GM19035 (cell line): Measurements from ENCODE around the gene HOXC9.

Source experiments
- ATAC-seq: cut with Tn5 transposase; IDR thresholded peaks from one replicate; pipeline ENCODE4 v1.9.1; 2021; ENCODE audit not compliant: unreplicated experiment

HOXC9 gene

DNA sequence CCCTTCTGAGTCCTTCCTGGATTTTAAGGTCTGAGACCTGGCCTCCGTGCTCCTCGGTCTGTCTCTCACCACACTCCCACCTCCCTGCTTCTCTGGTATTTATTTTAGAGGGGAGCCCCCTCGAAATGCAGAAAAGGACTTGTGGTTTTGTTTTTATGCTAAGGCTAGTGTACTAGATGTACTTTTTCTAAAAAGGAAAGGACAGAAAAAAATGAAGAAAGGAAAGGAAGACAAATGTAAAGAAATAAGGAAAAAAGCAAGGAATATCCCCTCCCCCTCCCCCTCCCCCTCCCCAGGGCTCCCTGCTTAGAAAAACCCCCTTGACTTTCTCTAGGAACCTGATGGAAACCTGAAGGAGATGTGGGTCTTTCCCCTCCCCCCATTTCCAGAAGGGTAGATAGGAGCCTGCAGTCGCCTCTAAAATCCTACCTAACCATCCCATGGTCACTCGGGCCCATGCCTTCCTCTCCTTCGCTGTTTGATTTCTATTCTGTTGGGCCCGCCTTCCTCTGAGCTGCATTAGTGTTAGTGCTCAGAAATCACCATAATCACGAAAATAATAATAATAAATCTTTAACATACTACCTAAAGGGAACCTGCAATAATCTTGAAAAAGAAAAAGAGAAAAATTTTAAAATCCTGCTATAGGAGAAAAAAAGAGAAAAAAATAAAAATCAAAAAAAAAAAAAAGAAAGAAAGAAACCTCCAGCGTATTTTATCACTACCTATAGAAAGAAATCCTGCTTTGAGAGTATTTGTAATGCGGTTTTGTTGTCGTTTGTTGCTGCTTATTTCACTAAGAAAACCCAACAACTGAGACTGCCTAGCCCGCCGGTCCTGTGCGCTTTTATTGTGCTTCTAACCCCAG, 11.9 kb downstream of the HOXC9 start:
- ATAC-seq: no peak

DNA sequence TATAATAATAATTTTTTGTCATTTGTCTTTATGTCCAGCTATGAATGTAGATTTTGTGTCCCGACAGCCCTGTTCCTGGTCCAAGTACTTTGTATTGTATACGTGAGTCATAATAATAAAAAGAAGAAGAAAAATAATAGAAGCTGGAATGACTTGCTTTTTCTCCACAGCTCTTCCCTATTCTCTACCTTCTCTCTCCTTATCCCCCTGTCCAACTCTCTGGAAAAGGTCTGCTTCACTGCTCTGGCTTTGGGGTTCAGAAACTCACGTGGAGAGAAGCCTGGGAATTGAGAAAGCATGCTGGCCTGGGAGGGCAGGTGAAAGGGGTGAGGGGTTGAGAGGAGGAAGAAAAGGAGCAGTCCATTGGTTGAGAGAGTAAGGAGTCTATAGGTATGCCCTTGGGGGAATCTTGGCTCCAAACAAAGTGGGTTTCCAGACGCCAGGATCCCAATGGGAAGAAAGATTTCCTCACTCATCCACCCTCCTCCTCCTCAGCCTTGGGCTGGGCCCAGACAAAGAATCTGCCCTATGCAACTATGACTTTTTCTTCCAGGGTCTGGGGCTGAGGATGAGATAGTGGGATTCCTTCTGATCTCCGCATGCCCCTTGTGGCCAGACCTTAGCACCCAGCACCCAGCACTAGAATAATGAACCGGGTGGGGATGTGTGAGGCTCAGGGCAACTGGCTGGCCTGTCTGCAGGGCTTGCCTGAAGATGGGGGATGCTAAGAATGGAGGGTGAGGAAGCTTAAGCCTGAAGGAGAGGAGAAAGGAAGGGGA, 12.9 kb downstream of the HOXC9 start:
- no peak for ATAC-seq

DNA sequence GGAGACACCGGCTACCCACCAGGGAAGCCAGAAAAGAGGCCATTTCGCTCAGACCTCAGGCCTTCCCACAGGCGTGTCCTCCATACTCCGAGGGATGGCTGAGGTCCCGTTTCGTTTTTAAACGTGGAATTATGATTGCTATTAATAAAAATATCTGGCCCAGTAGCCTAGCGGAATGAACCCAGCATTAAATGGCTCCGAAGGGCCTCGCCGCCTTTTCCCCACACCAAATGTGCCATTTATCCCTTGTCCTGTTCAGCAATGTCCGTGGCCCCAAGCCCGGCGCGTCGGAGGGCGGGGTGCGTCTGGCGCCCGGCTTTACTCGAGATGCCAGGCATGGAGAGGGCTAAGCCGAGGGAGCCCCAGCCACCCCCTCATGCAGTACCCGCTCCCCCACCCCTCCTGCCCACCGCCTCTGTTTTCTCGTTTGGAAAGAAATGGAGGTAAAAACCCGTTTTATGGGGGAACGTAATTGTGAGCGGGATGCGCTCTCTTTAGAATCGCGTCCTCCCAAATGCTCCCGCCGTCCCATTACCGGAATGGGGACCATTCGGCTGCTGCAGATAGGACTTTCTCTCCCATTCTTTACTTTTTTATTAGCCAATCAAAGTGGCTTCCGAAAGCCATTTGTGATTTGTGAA, 14.5 kb downstream of the HOXC9 start:
- no peak for ATAC-seq

DNA sequence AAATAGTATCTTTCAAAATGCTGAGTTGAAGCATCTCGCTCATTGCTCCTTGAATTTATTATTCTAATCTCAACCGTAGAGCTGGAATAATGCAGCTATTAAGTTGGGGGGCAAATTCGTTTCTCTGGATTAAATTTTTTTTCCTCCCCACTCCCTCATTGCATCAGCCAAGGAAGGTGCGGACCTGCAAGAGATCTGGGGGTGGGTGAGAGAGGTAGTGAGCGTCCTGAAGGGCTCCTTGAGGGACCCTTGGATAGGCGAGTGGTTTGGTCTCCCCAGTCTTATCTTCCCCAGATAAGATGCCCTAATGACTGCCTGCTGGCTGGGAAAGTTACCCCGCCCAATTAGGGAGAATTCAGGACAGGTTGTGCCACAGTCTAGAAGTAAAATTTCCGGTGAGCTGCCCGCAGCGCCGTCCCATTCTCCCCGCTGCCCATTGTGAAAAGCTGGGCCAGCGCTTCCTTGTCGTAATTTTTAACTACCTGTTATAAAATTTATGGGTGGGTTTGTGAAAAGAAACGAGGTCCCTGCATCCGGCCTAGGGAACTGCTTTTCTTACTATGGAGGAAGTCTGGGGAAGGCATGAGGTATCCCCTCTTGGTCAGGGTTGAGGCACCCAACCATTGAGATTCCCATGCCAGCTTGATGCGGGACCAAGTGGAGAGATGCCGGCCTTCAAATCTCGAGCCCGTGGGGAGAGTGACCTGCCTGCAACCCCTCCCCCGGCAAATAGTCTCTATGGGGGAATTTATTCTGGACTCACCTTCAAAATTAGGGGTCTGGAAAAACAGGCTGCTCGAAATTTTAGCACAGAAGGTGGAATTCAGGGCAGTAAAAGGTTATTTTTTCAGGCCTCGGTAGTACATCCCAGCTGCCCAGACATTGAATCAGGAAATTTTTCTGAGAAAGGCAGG, 15.3 kb downstream of the HOXC9 start:
- no peak for ATAC-seq

DNA sequence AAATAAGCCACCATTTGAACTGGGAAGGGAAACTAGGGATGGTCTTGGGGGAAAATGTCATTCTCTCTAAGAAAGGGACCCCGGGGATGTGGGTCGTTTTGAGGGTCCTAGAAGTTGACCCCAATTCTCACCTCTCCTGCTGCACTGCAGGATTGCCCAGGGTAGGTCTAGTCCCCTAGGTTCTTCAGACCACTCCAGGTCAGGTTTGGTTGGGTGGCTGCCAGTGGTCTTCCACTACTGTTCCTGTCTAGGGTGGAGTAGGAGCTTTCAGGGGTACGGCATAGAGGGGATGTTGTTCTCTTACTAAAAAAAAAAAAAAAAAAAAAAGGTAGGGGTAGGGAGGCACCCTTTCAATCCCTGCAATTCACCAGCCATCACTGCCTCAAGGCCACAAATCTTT, 16.1 kb downstream of the HOXC9 start:
- no peak for ATAC-seq

DNA sequence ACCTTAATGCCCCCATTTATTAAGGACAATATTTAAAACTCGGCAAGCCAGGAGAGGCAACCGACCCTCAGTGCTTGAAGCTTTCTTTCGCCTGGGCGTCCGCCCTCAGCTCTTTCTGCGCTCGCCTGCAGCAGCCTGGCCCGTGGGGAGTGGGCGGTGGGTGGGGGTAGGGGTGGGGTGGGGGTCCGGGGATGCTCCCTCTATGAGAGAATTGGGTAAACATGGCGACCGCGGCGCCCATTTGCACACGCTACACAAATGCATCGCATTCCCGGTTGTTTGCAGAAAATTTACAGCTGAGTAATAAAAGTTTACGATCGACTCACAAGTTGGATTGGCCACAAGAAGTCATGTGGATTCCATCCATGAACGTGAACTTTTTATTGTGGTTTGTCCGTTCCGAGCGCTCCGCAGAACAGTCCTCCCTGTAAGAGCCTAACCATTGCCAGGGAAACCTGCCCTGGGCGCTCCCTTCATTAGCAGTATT, 16.6 kb downstream of the HOXC9 start:
- ATAC-seq: no peak

DNA sequence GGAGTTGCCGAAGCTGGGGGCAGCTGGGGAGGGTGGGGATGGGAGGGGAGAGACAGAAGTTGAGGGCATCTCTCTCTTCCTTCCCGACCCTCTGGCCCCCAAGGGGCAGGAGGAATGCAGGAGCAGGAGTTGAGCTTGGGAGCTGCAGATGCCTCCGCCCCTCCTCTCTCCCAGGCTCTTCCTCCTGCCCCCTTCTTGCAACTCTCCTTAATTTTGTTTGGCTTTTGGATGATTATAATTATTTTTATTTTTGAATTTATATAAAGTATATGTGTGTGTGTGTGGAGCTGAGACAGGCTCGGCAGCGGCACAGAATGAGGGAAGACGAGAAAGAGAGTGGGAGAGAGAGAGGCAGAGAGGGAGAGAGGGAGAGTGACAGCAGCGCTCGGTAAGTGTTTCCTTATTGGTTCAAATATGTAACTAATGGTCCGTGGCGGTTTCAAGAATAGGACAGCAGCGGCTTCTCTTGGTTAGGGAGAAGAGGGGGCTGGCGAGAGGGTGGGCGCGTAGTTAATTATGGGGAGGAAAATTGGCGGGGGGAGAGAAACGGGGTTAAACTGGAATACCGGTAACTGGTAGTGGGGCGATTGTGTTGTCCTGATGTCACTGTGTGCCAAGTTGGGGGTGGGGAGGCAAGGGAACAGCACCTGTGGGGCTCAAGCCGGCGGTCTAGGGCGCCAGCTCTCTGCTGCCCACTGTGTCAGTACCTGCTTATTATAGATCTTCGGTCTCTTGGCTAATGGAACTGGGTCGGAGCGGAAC, 17.2 kb downstream of the HOXC9 start:
- ATAC-seq: peak; percentile 40

DNA sequence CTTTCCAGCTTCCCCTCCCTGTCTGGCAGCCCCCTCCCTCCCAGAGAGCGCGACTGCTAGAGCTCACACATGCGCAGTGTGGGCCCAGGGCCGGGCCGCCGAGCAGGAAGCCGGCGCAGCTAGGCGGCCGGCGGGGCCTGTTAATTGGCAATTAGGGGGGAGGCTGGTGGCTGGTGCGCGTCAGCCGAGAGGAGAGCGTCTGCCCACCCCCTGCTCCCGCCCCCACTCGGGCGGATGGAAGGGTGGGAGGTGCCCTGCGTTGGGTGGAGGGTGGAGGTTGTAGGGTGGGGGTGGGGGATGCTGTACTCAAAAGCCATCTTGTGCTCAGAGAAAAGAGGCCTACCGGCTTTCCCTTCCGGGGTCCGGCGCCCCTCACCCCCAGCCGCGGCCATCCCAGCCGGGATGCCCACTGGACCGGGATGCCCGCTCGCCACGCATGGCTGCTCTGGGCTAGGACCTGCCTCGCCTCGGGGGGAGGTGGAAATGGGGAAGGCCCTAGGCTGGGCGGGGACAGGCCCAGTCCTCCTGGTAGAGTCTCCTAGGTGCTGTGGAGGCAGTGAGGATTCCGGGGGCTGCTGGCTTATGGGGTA, 18.0 kb downstream of the HOXC9 start:
- peak; percentile 84 for ATAC-seq

DNA sequence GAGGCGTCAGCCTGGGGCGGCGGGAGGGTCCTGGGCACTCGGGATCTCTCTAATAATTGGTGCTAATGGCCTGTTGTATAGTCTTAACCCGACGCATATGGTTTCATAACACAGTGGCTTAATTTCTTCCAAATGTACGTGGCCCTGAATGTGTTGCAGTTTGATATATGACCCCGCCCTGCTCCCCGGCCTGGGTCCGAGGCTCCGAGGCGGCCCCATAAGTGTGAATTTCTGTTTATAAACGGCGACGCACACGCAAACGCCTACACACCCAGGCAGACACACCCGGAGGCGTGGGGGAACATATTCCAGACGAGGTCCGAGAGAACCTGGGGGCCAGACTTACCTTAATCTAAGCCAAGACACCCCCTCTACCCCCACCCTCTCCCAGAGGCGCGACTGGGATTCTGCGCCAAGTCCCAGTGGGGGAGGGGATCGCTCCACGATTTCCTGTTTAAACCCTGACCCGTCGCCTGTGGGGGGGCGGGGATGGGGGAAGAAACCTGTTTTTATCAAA, 18.6 kb downstream of the HOXC9 start:
- ATAC-seq: no peak

DNA sequence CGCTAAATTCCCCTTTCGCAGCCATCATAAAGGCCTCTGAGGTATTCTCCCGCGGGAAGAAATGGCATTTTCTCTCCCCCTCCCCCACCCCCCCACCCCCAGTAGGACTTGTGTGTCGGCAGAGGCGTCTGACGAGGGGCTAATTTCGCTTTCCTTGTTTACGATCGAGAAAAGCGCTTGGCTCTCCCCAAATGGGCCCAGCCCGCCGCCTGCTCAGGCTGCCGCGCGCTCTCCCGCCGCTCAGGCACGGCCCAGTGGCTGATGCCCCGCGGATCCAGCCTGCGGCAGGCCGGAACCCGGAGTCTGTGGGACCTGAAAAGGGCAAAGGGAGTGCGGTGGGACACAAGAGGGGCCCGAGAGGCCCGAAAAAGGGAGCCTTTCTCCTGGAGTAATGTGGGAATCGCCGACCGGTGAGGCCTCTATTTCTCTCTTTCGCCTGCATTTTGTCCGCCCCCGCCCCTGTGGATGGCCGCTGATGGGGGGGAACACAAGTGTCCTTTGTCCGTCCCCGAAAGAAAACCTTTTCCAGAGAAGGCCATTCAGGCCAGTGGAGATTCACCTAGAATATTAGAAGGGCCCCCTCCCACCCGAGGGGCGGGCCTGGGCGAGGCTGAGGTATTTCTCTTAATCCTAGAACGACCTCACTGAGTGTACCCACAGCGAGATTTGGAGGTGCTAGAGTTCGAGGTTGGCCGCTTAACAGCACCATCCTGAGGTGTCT, 19.3 kb downstream of the HOXC9 start:
- no peak for ATAC-seq

DNA sequence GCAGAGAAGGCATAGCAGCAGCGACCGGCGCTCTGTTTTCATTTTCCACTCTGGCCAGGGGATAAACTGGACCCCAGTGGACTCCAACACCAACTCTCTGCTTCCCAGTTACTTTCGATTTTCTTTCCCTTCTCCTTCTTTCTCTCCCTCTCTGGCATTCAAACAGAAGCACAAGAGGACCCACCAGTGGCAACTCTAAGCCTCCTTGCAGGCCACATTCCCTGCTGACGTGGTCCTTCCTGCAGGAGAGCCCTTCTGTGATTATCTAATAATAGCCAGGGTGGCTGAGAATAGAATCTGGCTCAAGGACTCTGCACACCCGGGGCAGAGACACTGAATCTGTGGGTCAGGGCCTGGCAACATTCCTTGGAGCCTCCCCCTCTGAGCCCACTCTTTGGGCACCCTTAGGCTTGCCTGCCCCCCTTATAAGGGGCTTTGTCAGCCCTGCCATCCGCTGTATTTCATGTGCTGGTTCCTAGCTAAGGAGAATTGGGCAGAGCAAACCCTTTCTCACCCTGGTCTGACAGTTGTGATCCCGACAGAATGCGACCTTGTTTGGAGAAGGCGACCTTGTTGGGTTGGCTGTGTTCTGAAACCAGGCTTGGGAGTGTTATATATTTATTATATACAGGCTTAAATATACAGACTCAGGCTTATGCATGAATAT, 20.1 kb downstream of the HOXC9 start:
- ATAC-seq: no peak

DNA sequence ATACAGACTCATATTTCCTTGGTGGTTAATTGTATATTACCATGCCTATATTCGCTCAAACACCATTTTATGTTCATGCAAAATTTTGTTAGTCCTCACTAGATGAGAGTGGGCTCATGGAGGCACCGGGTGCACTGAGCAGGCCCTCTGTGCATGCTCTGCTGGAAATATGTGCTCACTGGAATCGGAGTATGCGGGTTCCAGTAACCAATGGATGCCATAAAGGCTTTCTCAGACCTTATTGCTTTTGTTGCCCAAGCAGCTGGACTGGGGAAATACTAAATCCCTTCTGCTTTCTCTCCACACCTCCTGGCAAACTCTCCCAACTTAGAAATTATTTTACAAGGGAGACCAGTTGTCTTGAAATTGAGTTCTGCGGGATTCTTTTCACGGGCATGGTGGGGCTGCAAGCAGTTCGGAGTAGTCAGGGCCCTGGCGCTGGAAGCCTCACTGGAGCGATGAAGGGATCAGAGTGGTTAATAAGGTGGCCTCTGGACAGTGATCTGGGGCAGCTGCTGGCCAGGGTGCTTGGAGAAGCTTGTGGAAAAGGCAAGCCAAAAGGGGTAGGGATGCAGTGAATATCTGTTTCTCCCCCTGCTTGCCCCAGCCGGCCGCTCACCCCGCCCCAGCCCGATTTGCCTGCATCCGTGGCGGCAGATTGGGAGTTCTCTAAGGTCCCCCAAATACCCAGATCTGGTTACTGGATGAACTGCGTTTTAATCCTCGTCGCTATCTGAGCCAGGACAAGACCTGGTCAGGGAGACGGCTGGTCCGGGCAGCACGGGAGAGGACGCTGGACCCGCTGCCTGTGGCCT, 20.8 kb downstream of the HOXC9 start:
- ATAC-seq: no peak

DNA sequence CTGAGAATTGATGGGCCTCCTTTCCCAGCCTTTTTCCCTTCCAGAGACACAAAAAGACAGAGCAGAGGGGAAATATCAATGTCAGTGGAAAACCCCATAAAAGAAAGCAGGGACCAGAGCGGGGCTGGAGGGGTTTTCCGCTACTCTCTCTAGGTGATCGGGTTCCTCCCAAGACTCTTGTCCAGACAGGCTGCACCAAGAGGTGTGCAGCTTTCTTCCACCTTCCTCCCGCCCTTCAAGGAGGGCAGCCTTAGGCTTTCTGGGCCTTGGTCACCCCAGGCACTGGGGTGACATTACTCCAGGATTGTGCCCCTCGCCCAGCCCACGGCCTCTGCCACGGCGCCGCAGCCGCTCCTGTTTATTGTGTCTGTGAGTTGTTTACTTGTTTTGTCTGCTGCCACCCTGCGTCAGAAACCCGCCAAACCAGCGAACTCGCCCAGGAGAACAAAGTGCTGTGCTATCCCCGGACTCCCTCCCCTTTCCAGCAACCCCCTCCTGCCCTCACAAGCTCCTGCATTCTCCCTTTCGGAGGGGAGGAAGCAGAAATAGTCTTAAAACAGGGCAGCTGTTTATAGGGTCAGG, 21.6 kb downstream of the HOXC9 start:
- ATAC-seq: no peak

DNA sequence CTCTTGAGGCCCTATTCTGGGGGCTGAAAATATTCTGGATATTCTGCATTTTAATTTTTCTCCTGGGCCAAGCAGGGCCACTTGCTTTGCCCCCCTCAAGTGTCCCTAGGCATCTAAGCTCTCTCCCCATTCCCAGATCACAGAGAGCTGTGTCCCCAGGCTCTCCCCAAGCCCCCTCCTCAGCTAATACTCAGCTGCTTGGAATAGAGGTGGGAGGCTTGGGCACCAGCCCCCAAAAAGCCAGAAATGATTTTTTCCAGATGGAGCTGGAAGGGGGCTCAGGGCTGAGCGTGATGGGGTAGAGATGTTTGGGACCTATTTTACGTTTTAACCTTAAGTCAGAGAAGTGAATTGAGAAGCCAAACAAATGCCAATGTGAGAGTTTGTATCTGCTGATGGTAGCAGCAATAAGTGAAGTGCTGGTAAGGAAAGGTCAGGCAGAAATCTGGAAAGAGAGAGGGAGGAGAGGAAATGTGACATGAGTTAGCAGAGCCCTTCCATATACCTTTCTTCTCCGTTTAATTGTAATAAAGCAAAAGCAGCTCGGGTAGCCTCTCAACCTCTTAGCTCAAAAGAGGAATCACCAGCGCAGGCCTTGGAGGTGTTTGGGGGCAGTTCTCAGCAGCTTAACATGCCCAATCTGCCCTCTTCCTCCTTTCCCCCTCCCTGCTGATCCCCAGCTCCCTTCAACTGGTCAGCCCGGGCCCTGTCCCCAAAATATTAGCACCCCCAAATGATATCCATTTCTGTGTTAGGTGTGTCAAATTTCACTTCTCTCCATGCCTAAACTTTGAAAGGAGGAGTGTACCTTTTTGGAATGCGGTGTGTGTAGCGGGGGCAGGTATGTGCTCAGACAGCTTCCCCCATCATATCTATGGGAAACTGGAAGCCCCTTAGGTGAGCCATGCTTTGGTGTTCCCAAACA, 23.3 kb downstream of the HOXC9 start:
- no peak for ATAC-seq

DNA sequence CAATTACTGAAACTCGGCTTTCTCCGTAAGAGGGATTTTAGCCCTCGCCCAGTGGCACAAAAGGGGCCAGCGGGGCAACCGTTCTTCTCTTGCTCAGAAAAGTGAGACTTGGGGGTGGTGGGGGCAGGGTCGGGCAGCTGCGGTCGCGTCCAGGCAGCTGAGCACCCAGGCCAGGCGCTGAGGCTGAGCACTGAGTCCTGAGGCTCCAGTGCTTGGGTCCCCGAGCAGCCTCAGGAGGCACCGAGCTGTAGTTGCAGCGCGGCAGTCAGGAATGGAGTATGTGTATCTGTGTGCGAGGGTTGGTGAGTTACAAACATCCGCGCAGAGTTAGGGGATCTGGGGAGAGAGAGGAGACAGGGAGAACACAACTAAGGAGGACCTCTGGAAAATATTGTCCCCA, 24.2 kb downstream of the HOXC9 start:
- no peak for ATAC-seq
